NT2/D1 (cell line): ENCODE results near the gene ZHX3.

ENCODE experiments used
- DNase-seq: peaks from one replicate; pipeline ENCODE4 v3.0.0-alpha.2; 2011; ENCODE audit warnings: low read depth, low spot score
- H3K27me3 ChIP-seq: 2 replicates; pipeline ENCODE4 v1.6.0; 2011; ENCODE audit warnings: mild to moderate bottlenecking; ENCODE audit not compliant: insufficient read length, insufficient read depth
- H3K36me3 ChIP-seq: 2 replicates; pipeline ENCODE4 v1.6.1; 2011; ENCODE audit warnings: mild to moderate bottlenecking, low read length, mixed read lengths; ENCODE audit not compliant: insufficient read depth, insufficient read length
- H3K4me1 ChIP-seq: 2 replicates; pipeline ENCODE4 v1.5.1; 2011; ENCODE audit not compliant: insufficient read depth, insufficient read length
- H3K4me3 ChIP-seq: 2 replicates; pipeline ENCODE4 v1.5.1; 2011; ENCODE audit warnings: low read depth; ENCODE audit not compliant: insufficient read length
- H3K9ac ChIP-seq: 2 replicates; pipeline ENCODE4 v1.6.0; 2011; ENCODE audit warnings: low read depth; ENCODE audit not compliant: insufficient read length
- H3K9me3 ChIP-seq: 2 replicates; pipeline ENCODE4 v1.5.1; 2011; ENCODE audit warnings: mild to moderate bottlenecking, low read length; ENCODE audit not compliant: insufficient read depth
- SUZ12 ChIP-seq: IDR thresholded peaks from 2 replicates; pipeline ENCODE4 v1.6.1; 2011; ENCODE audit not compliant: insufficient read length, insufficient read depth; ENCODE audit errors: extremely low read depth
- YY1 ChIP-seq: IDR thresholded peaks from 2 replicates; pipeline ENCODE4 v1.6.1; 2011; ENCODE audit not compliant: insufficient read length, insufficient read depth
- ZNF274 ChIP-seq: IDR thresholded peaks from 2 replicates; pipeline ENCODE4 v1.6.1; 2011; ENCODE audit warnings: mild to moderate bottlenecking, low read depth, low read length

ZHX3 gene

GRCh38 chr20:41224281-41224680, 93.2 kb downstream of the ZHX3 start:
- Histone ChIP-seq H3K4me3 (no peak overlapping the region), H3K9me3 (no peaks in the 10 kb centered on the region), H3K4me1 (no peaks in the 10 kb centered on the region), H3K27me3 (no peaks in the 10 kb centered on the region), H3K36me3 (no peaks in the 10 kb centered on the region), H3K9ac (no peak overlapping the region)
- no peak for DNase-seq
- TF ChIP-seq ZNF274, result no peak
- TF ChIP-seq YY1, result no peak
- no peak for TF ChIP-seq SUZ12

- DNase-seq, result no peak
- Histone ChIP-seq H3K27me3 (no peaks in the 10 kb centered on the region), H3K36me3 (no peaks in the 10 kb centered on the region), H3K4me3 (no peak overlapping the region), H3K9me3 (no peaks in the 10 kb centered on the region), H3K4me1 (no peaks in the 10 kb centered on the region), H3K9ac (no peak overlapping the region)
- TF ChIP-seq SUZ12 (no peak), ZNF274 (no peak)
These were observed 94.4 kb downstream of the ZHX3 start for GRCh38 chr20:41223112-41223511.

GRCh38 chr20:41222703-41223102, 94.8 kb downstream of the ZHX3 start:
- no peak overlapping the region for H3K4me3 ChIP-seq
- no peak overlapping the region for H3K9ac ChIP-seq
- no peaks in the 10 kb centered on the region for H3K9me3 ChIP-seq
- TF ChIP-seq YY1, result no peak
- no peak for TF ChIP-seq ZNF274
- no peak for TF ChIP-seq SUZ12
- H3K36me3 ChIP-seq, result no peaks in the 10 kb centered on the region
- no peaks in the 10 kb centered on the region for H3K27me3 ChIP-seq
- no peaks in the 10 kb centered on the region for H3K4me1 ChIP-seq
- no peak for DNase-seq

GRCh38 chr20:41222296-41222695, 95.2 kb downstream of the ZHX3 start:
- Histone ChIP-seq H3K4me1 (no peaks in the 10 kb centered on the region), H3K36me3 (no peaks in the 10 kb centered on the region), H3K4me3 (no peak overlapping the region), H3K27me3 (no peaks in the 10 kb centered on the region), H3K9me3 (no peaks in the 10 kb centered on the region), H3K9ac (no peak overlapping the region)
- TF ChIP-seq ZNF274, result no peak
- TF ChIP-seq YY1, result no peak
- TF ChIP-seq SUZ12, result no peak
- DNase-seq, result no peak

GRCh38 chr20:41221614-41222218, 95.8 kb downstream of the ZHX3 start:
- H3K9me3 ChIP-seq, result no peaks in the 10 kb centered on the region
- no peak for DNase-seq
- TF ChIP-seq SUZ12, result no peak
- no peak for TF ChIP-seq YY1
- no peak for TF ChIP-seq ZNF274
- H3K27me3 ChIP-seq, result no peaks in the 10 kb centered on the region
- no peaks in the 10 kb centered on the region for H3K4me1 ChIP-seq
- no peak overlapping the region for H3K9ac ChIP-seq
- H3K4me3 ChIP-seq, result no peak overlapping the region
- no peaks in the 10 kb centered on the region for H3K36me3 ChIP-seq

- DNase-seq, result no peak
- TF ChIP-seq ZNF274 (no peak), SUZ12 (no peak), YY1 (no peak)
- H3K4me3 ChIP-seq, result no peak overlapping the region
- no peaks in the 10 kb centered on the region for H3K27me3 ChIP-seq
- no peak overlapping the region for H3K9ac ChIP-seq
- no peaks in the 10 kb centered on the region for H3K4me1 ChIP-seq
- no peaks in the 10 kb centered on the region for H3K36me3 ChIP-seq
- H3K9me3 ChIP-seq, result no peaks in the 10 kb centered on the region
These were observed 97.7 kb downstream of the ZHX3 start for GRCh38 chr20:41219824-41220223.

- no peak for DNase-seq
- TF ChIP-seq SUZ12, result no peak
- TF ChIP-seq ZNF274, result no peak
- TF ChIP-seq YY1, result no peak
- no peaks in the 10 kb centered on the region for H3K9me3 ChIP-seq
- H3K27me3 ChIP-seq, result no peaks in the 10 kb centered on the region
- H3K4me3 ChIP-seq, result no peak overlapping the region
- H3K9ac ChIP-seq, result no peak overlapping the region
- no peaks in the 10 kb centered on the region for H3K4me1 ChIP-seq
- no peaks in the 10 kb centered on the region for H3K36me3 ChIP-seq
These were observed 99.1 kb downstream of the ZHX3 start for GRCh38 chr20:41218466-41218865.
